WTC11 (cell line): ENCODE data around the gene NDUFC2. TPM values are rescaled to one million over a fixed set of nuclear protein-coding genes. Genes with fewer than 3 reads are reported as not detected.
"Not testable (repeated sequence)": the region's sequence is repeated elsewhere in the genome, so short reads cannot be mapped to it uniquely, and the experiment has no call there.

Experiments used
- ATAC-seq: fragments of 200-7000 bp; cut with Tn5 transposase; 2 replicates; pipeline ENCODE4 v1.10.0; 2021; ENCODE audit warnings: mild to moderate bottlenecking, moderate library complexity
- CTCF ChIA-PET: fragments of 300-600 bp; sonication (Branson Sonifier 250); formaldehyde crosslinking; loops from one replicate; lab custom pipeline; 2021; ENCODE audit warnings: antibody characterized with exemption; lab: Charles Lee
- POLR2A ChIA-PET: fragments of 350-600 bp; sonication (Branson Sonifier 250); formaldehyde crosslinking; loops from one replicate; lab custom pipeline; 2021; ENCODE audit warnings: antibody characterized with exemption; lab: Charles Lee
- DNase-seq: peaks from one replicate; pipeline ENCODE4 v3.0.0; 2021; ENCODE audit warnings: low spot score
- H3K27ac Mint-ChIP-seq: 2 replicates; pipeline ENCODE4 v1.8.0; 2021; ENCODE audit warnings: mixed read lengths
- H3K27me3 Mint-ChIP-seq: 2 replicates; pipeline ENCODE4 v1.8.0; 2021; ENCODE audit warnings: low read depth, mild to moderate bottlenecking, moderate library complexity, mixed read lengths
- H3K36me3 Mint-ChIP-seq: 2 replicates; pipeline ENCODE4 v1.8.0; 2021; ENCODE audit warnings: mixed read lengths
- H3K4me1 Mint-ChIP-seq: 2 replicates; pipeline ENCODE4 v1.8.0; 2022; ENCODE audit warnings: mixed read lengths
- H3K4me3 Mint-ChIP-seq: 2 replicates; pipeline ENCODE4 v1.8.0; 2021; ENCODE audit warnings: mild to moderate bottlenecking, moderate library complexity, mixed read lengths
- H3K9me3 Mint-ChIP-seq: 2 replicates; pipeline ENCODE4 v1.8.0; 2021; ENCODE audit warnings: mixed read lengths
- E2F5 ChIP-seq: sonication (generic); formaldehyde crosslinking; IDR thresholded peaks from 2 replicates; pipeline ENCODE4 v1.8.1; 2022; ENCODE audit warnings: mild to moderate bottlenecking, moderate library complexity, missing genetic modification reagents
- FOXJ3 ChIP-seq: sonication (generic); formaldehyde crosslinking; IDR thresholded peaks from 2 replicates; pipeline ENCODE4 v1.9.0; 2021; ENCODE audit warnings: missing genetic modification reagents, mild to moderate bottlenecking, borderline replicate concordance
- FOXP4 ChIP-seq: sonication (generic); formaldehyde crosslinking; IDR thresholded peaks from 2 replicates; pipeline ENCODE4 v1.8.0; 2022; ENCODE audit warnings: mild to moderate bottlenecking, missing genetic modification reagents
- SMAD4 ChIP-seq: sonication (generic); formaldehyde crosslinking; IDR thresholded peaks from 2 replicates; pipeline ENCODE4 v1.8.0; 2022; ENCODE audit warnings: mild to moderate bottlenecking, missing genetic modification reagents
- TEAD1 ChIP-seq: sonication (generic); formaldehyde crosslinking; IDR thresholded peaks from 2 replicates; pipeline ENCODE4 v1.8.0; 2022; ENCODE audit warnings: mild to moderate bottlenecking, missing genetic modification reagents
- ZBTB21 ChIP-seq: sonication (generic); formaldehyde crosslinking; IDR thresholded peaks from 2 replicates; pipeline ENCODE4 v1.8.1; 2023; ENCODE audit warnings: mild to moderate bottlenecking, missing genetic modification reagents, borderline replicate concordance
- ZNF219 ChIP-seq: sonication (generic); formaldehyde crosslinking; IDR thresholded peaks from 2 replicates; pipeline ENCODE4 v1.8.0; 2023; ENCODE audit warnings: missing genetic modification reagents, mild to moderate bottlenecking, borderline replicate concordance
- ZNF396 ChIP-seq: fragments of 250-450 bp; sonication (Bioruptor Pico); IDR thresholded peaks from 2 replicates; pipeline ENCODE4 v1.8.0; 2021; ENCODE audit warnings: mild to moderate bottlenecking, moderate library complexity, borderline replicate concordance
- ZNF416 ChIP-seq: fragments of 250-450 bp; sonication (Bioruptor Pico); IDR thresholded peaks from 2 replicates; pipeline ENCODE4 v1.9.0; 2021; ENCODE audit warnings: mild to moderate bottlenecking, inconsistent platforms
- total RNA-seq: library from RNA; stranded (reverse); gene quantifications from 3 replicates; pipeline ENCODE4 v1.2.3, GENCODE V29; 2021
- TF ChIP-seq, protein P1 (sequence below): sonication (generic); formaldehyde crosslinking; IDR thresholded peaks from 2 replicates; pipeline ENCODE4 v1.8.1; 2022; ENCODE audit warnings: low read depth, mild to moderate bottlenecking, moderate library complexity, missing genetic modification reagents, borderline replicate concordance
- TF ChIP-seq, protein P2 (sequence below): sonication (generic); formaldehyde crosslinking; IDR thresholded peaks from 2 replicates; pipeline ENCODE4 v1.8.1; 2023; ENCODE audit warnings: mild to moderate bottlenecking, missing genetic modification reagents, borderline replicate concordance
- TF ChIP-seq, protein P3 (sequence below): sonication (generic); formaldehyde crosslinking; IDR thresholded peaks from 2 replicates; pipeline ENCODE4 v1.8.1; 2023; ENCODE audit warnings: mild to moderate bottlenecking, missing genetic modification reagents, moderate library complexity
- TF ChIP-seq, protein P4 (sequence below): sonication (generic); formaldehyde crosslinking; IDR thresholded peaks from 2 replicates; pipeline ENCODE4 v1.8.1; 2023; ENCODE audit warnings: mild to moderate bottlenecking, moderate library complexity, missing genetic modification reagents

NDUFC2 gene
- total RNA-seq, 1 experiment from 2014 or later: 215 TPM

DNA sequence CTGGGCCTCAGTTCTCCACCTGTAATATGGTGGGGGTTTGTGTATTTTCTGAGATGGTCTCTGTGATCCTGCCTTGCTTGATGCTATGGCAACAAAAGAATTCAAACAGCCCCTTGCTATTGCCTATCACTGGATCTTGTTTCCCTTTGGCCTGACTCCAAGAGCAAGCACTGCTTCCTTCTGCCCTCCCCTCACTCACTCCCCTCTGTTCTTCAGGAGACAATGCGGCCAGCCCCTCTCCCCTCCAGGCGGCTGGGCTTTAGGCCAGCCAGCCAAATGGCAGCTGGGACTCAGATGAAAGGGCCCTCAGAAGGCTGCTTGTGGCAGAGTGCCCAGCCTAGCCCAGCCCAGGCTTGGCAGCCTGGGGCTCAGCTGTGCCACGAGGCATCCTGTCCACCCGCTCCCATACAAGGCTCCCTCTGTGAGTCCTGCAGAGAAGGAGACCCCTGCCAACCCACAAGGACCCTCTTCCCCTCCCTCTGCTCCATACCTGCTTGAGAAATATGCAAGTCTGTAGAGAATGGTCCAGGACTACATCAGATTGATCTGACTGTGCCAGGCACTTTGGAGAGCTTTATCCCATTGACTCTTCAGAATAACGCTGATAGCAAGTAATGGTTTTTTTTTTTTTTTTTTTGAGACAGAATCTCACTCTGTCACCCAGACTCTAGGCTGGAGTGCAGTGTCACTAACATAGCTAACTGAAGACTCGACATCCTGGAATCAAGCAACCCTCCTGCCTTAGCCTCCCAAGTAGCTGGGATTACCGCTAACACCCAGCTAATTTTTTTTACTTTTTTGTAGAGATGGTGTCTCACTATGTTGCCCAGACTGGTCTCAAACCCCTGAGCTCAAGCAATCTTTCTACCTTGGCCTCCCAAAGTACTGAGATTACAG is 49.0 kb downstream of the NDUFC2 start:
- peak; percentile 63 for ATAC-seq
- no peak for TF ChIP-seq FOXJ3
- no peak for TF ChIP-seq SMAD4 (CRISPR knock-in tag)
- TF ChIP-seq, protein P1, sequence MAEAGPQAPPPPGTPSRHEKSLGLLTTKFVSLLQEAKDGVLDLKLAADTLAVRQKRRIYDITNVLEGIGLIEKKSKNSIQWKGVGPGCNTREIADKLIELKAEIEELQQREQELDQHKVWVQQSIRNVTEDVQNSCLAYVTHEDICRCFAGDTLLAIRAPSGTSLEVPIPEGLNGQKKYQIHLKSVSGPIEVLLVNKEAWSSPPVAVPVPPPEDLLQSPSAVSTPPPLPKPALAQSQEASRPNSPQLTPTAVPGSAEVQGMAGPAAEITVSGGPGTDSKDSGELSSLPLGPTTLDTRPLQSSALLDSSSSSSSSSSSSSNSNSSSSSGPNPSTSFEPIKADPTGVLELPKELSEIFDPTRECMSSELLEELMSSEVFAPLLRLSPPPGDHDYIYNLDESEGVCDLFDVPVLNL (CRISPR knock-in tag): no peak
- no peak for TF ChIP-seq E2F5
- no peak for TF ChIP-seq ZNF219 (CRISPR knock-in tag)
- no peak for TF ChIP-seq FOXP4 (CRISPR knock-in tag)
- TF ChIP-seq, protein P2, sequence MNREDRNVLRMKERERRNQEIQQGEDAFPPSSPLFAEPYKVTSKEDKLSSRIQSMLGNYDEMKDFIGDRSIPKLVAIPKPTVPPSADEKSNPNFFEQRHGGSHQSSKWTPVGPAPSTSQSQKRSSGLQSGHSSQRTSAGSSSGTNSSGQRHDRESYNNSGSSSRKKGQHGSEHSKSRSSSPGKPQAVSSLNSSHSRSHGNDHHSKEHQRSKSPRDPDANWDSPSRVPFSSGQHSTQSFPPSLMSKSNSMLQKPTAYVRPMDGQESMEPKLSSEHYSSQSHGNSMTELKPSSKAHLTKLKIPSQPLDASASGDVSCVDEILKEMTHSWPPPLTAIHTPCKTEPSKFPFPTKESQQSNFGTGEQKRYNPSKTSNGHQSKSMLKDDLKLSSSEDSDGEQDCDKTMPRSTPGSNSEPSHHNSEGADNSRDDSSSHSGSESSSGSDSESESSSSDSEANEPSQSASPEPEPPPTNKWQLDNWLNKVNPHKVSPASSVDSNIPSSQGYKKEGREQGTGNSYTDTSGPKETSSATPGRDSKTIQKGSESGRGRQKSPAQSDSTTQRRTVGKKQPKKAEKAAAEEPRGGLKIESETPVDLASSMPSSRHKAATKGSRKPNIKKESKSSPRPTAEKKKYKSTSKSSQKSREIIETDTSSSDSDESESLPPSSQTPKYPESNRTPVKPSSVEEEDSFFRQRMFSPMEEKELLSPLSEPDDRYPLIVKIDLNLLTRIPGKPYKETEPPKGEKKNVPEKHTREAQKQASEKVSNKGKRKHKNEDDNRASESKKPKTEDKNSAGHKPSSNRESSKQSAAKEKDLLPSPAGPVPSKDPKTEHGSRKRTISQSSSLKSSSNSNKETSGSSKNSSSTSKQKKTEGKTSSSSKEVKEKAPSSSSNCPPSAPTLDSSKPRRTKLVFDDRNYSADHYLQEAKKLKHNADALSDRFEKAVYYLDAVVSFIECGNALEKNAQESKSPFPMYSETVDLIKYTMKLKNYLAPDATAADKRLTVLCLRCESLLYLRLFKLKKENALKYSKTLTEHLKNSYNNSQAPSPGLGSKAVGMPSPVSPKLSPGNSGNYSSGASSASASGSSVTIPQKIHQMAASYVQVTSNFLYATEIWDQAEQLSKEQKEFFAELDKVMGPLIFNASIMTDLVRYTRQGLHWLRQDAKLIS: no peak
- TF ChIP-seq TEAD1 (CRISPR knock-in tag): no peak
- no peak for TF ChIP-seq ZNF416 (CRISPR knock-in tag)
- TF ChIP-seq, protein P3, sequence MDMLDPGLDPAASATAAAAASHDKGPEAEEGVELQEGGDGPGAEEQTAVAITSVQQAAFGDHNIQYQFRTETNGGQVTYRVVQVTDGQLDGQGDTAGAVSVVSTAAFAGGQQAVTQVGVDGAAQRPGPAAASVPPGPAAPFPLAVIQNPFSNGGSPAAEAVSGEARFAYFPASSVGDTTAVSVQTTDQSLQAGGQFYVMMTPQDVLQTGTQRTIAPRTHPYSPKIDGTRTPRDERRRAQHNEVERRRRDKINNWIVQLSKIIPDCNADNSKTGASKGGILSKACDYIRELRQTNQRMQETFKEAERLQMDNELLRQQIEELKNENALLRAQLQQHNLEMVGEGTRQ (CRISPR knock-in tag): no peak
- Mint-ChIP-seq H3K4me1 (peaks cover 6% of the 10 kb centered on the region; the same call in 1 of the 2 replicates), H3K4me3 (no peak overlapping the region), H3K36me3 (no peaks in the 10 kb centered on the region), H3K27me3 (no peaks in the 10 kb centered on the region), H3K9me3 (peaks cover 6% of the 10 kb centered on the region), H3K27ac (no peak overlapping the region)
- ChIA-PET CTCF (interaction anchor here (0.6 to 8.3 kb wide), 5 partner anchors 10 to 48 kb away, joined by 3 to 46 read pairs (median 4); no protein-coding TSS in a partner anchor), POLR2A (no interaction called here)
- DNase-seq: no peak

- H3K4me1 Mint-ChIP-seq, H3K36me3 Mint-ChIP-seq, H3K27ac Mint-ChIP-seq, H3K27me3 Mint-ChIP-seq, H3K9me3 Mint-ChIP-seq, H3K4me3 Mint-ChIP-seq, DNase-seq, ATAC-seq, POLR2A ChIA-PET: not testable (repeated sequence)
- CTCF ChIA-PET: interaction anchor here (3.2 kb wide), 1 partner anchor 18 kb away, joined by 10 read pairs; no protein-coding TSS in a partner anchor
Measured at GRCh38 chr11:78028423-78028822, 51.2 kb downstream of the NDUFC2 start.

- DNase-seq (no peak), ATAC-seq (no peak)
- Mint-ChIP-seq H3K4me3 (no peak overlapping the region), H3K9me3 (peaks cover 6% of the 10 kb centered on the region), H3K27ac (no peak overlapping the region), H3K4me1 (peaks cover 9% of the 10 kb centered on the region), H3K27me3 (no peaks in the 10 kb centered on the region), H3K36me3 (no peaks in the 10 kb centered on the region)
- ChIA-PET CTCF (interaction anchor here (3.2 kb wide), 1 partner anchor 18 kb away, joined by 10 read pairs; no protein-coding TSS in a partner anchor), POLR2A (no interaction called here)
- TF ChIP-seq, protein P4, sequence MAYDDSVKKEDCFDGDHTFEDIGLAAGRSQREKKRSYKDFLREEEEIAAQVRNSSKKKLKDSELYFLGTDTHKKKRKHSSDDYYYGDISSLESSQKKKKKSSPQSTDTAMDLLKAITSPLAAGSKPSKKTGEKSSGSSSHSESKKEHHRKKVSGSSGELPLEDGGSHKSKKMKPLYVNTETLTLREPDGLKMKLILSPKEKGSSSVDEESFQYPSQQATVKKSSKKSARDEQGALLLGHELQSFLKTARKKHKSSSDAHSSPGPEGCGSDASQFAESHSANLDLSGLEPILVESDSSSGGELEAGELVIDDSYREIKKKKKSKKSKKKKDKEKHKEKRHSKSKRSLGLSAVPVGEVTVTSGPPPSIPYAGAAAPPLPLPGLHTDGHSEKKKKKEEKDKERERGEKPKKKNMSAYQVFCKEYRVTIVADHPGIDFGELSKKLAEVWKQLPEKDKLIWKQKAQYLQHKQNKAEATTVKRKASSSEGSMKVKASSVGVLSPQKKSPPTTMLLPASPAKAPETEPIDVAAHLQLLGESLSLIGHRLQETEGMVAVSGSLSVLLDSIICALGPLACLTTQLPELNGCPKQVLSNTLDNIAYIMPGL: no peak
- no peak for TF ChIP-seq ZBTB21 (CRISPR knock-in tag)
- no peak for TF ChIP-seq ZNF396 (CRISPR knock-in tag)
- TF ChIP-seq, protein P2: no peak
Measured at GRCh38 chr11:78027759-78028158, 51.9 kb downstream of the NDUFC2 start.
